Erythroblast (primary cell): Measurements from ENCODE around the gene CLEC10A.

Source experiments
- GATA1 ChIP-seq: IDR thresholded peaks from 2 replicates; pipeline ENCODE4 v1.6.1; 2011; ENCODE audit warnings: low read depth, mild to moderate bottlenecking, control low read depth, low read length, moderate library complexity
- POLR2A ChIP-seq: IDR thresholded peaks from 2 replicates; pipeline ENCODE4 v1.6.1; 2011; ENCODE audit warnings: mild to moderate bottlenecking, low read length

DNA sequence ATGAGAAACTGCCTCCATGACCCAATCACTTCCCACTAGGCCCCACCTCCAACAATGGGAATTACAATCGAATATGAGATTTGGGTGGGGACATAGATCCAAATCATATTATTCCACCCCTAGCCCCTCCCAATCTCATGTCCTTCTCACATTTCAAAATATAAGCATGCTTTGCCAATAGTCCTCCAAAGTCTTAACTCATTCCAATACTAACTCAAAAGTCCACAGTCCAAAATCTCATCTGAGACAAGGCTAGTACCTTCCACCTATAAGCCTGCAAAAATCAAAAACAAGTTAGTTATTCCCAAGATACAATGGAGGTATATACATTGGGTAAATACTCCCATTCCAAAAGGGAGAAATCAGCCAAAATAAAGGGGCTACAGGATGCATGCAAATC, 12.9 kb downstream of the CLEC10A start:
- TF ChIP-seq POLR2A: no peak
- no peak for TF ChIP-seq GATA1
